IgD-negative memory B cell (primary cell): ENCODE data around the gene IGFBP6. TPM values are rescaled to one million over a fixed set of nuclear protein-coding genes. Genes with fewer than 3 reads are reported as not detected.

Source experiments
- H3K27ac Mint-ChIP-seq, 3 donors: one replicate each; pipeline ENCODE4 v1.8.0; 2020 to 2022; ENCODE audit warnings: mild to moderate bottlenecking in 3 of 3, mixed read lengths in 3 of 3, moderate library complexity in 1 of 3
- H3K27me3 Mint-ChIP-seq: one replicate; pipeline ENCODE4 v1.8.0; 2021; ENCODE audit warnings: mixed read lengths
- H3K36me3 Mint-ChIP-seq: one replicate; pipeline ENCODE4 v1.8.0; 2020; ENCODE audit warnings: mild to moderate bottlenecking, mixed read lengths
- H3K4me1 Mint-ChIP-seq, 3 donors: one replicate each; pipeline ENCODE4 v1.8.0; 2020 to 2022; ENCODE audit warnings: mixed read lengths in 3 of 3, mild to moderate bottlenecking in 1 of 3
- H3K4me3 Mint-ChIP-seq, 4 donors: one replicate each; pipeline ENCODE4 v1.8.0; 2020 to 2022; ENCODE audit warnings: mild to moderate bottlenecking in 4 of 4, mixed read lengths in 4 of 4, moderate library complexity in 3 of 4
- H3K9me3 Mint-ChIP-seq, 3 donors: one replicate each; pipeline ENCODE4 v1.8.0; 2020 to 2021; ENCODE audit warnings: mixed read lengths in 3 of 3, mild to moderate bottlenecking in 1 of 3
- polyA plus RNA-seq: library from polyadenylated mRNA; unstranded; fragments of 300-500 nt; fragmentation: Illumina TruSeq; gene quantifications from one replicate; pipeline ENCODE4 v1.2.3, GENCODE V29; 2021

IGFBP6 gene
- polyA plus RNA-seq, 1 donor from 2014 or later = 1.0 TPM

DNA sequence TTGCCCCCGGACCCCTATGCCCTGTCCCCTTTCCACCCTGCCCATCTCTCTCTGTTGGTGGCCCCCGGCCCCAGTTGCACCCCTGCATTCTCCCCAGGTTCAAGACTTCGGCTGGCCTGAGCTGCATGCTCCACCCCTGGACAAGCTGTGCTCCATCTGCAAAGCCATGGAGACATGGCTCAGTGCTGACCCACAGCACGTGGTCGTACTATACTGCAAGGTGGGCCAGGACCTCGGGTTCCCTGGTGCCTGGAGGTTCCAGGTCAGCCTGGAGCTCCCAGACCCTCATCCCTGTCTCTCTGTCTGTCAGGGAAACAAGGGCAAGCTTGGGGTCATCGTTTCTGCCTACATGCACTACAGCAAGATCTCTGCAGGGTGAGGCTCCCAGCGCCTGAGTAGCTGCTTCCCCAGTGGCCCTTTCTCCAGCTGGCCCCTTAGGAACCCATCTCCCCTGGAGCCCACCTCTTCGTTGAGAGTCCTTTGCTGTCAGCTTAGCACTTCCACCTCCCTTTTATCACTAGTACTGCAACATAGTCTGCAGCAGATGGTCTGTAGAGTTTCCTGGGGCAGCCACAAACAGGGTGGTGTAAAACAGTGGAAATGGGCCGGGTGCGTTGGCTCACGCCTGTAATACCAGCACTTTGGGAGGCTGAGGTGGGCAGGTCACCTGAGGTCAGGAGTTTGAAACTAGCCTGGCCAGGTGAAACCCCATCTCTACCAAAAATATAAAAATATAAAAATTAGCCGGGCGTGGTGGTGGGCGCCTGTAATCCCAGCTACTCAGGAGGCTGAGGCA lies 41.8 kb upstream of the IGFBP6 start:
- H3K27me3 Mint-ChIP-seq = no peaks in the 10 kb centered on the region
- H3K36me3 Mint-ChIP-seq = no peaks in the 10 kb centered on the region
- peak overlapping the region in 1 of 3 donors; percentile 46 for H3K27ac Mint-ChIP-seq
- H3K4me1 Mint-ChIP-seq = peaks cover 0 to 10% (median 6%) of the 10 kb centered on the region in 3 donors
- peak overlapping the region in 2 of 4 donors; percentile 57 to 76 for H3K4me3 Mint-ChIP-seq
- no peaks in the 10 kb centered on the region for H3K9me3 Mint-ChIP-seq

GRCh38 chr12:53056296-53056695 lies 41.2 kb upstream of the IGFBP6 start:
- peak overlapping the region in 1 of 3 donors; percentile 57 for H3K27ac Mint-ChIP-seq
- H3K4me3 Mint-ChIP-seq = peak overlapping the region in 1 of 4 donors; percentile 54
- H3K4me1 Mint-ChIP-seq = peaks cover 0 to 10% (median 6%) of the 10 kb centered on the region in 3 donors
- H3K36me3 Mint-ChIP-seq = no peaks in the 10 kb centered on the region
- no peaks in the 10 kb centered on the region for H3K9me3 Mint-ChIP-seq
- H3K27me3 Mint-ChIP-seq = no peaks in the 10 kb centered on the region

DNA sequence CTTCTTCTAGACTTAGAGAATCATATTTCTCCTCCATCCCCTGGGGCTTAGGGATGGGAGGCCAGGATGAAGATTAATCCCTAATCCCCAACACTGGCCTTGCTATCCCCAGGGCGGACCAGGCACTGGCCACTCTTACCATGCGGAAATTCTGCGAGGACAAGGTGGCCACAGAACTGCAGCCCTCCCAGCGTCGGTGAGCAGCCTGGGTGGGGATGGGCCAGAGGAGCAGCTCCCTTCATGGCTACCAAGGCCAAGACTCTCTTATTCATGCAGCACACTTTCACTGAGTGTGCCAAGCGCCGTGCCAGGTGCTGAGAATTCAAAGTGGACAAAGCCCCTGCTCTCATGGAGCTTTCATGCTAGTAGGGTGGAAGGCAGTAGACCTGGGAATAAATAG lies 40.6 kb upstream of the IGFBP6 start:
- Mint-ChIP-seq H3K27me3 (no peaks in the 10 kb centered on the region), H3K4me1 (peaks cover 0 to 10% (median 6%) of the 10 kb centered on the region in 3 donors), H3K36me3 (no peaks in the 10 kb centered on the region), H3K9me3 (no peaks in the 10 kb centered on the region), H3K4me3 (peak overlapping the region in 1 of 4 donors; percentile 54), H3K27ac (peak overlapping the region in 1 of 3 donors; percentile 57)

- no peaks in the 10 kb centered on the region for H3K27me3 Mint-ChIP-seq
- H3K27ac Mint-ChIP-seq = no peak overlapping the region
- no peaks in the 10 kb centered on the region for H3K9me3 Mint-ChIP-seq
- H3K4me3 Mint-ChIP-seq = peak overlapping the region in 1 of 4 donors; percentile 62
- H3K4me1 Mint-ChIP-seq = peaks cover 0 to 8% (median 6%) of the 10 kb centered on the region in 3 donors
- no peaks in the 10 kb centered on the region for H3K36me3 Mint-ChIP-seq
Measured at GRCh38 chr12:53057816-53058500, 39.5 kb upstream of the IGFBP6 start.

GRCh38 chr12:53058674-53059433 lies 38.6 kb upstream of the IGFBP6 start:
- Mint-ChIP-seq H3K4me3 (no peak overlapping the region), H3K4me1 (peaks cover 0 to 5% (median 4%) of the 10 kb centered on the region in 3 donors), H3K9me3 (no peaks in the 10 kb centered on the region), H3K27me3 (no peaks in the 10 kb centered on the region), H3K36me3 (no peaks in the 10 kb centered on the region), H3K27ac (no peak overlapping the region)

DNA sequence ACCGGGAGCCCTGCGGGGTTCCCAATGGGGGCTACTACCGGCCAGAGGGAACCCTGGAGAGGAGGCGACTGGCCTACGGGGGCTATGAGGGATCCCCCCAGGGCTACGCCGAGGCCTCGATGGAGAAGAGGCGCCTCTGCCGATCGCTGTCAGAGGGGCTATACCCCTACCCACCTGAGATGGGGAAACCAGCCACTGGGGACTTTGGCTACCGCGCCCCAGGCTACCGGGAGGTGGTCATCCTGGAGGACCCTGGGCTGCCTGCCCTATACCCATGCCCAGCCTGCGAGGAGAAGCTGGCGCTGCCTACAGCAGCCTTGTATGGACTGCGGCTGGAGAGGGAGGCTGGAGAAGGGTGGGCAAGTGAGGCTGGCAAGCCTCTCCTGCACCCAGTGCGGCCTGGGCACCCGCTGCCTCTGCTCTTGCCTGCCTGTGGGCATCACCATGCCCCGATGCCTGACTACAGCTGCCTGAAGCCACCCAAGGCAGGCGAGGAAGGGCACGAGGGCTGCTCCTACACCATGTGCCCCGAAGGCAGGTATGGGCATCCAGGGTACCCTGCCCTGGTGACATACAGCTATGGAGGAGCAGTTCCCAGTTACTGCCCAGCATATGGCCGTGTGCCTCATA lies 37.9 kb upstream of the IGFBP6 start:
- Mint-ChIP-seq H3K36me3 (no peaks in the 10 kb centered on the region), H3K4me3 (no peak overlapping the region), H3K9me3 (no peaks in the 10 kb centered on the region), H3K27ac (no peak overlapping the region), H3K4me1 (no peaks in the 10 kb centered on the region), H3K27me3 (no peaks in the 10 kb centered on the region)

GRCh38 chr12:53060064-53060720 lies 37.3 kb upstream of the IGFBP6 start:
- Mint-ChIP-seq H3K36me3 (peaks cover 2% of the 10 kb centered on the region), H3K9me3 (no peaks in the 10 kb centered on the region), H3K27me3 (no peaks in the 10 kb centered on the region), H3K27ac (no peak overlapping the region), H3K4me3 (no peak overlapping the region), H3K4me1 (no peaks in the 10 kb centered on the region)

GRCh38 chr12:53060721-53061276 lies 36.7 kb upstream of the IGFBP6 start:
- no peaks in the 10 kb centered on the region for H3K27me3 Mint-ChIP-seq

GRCh38 chr12:53061404-53062010 lies 36.0 kb upstream of the IGFBP6 start:
- H3K27ac Mint-ChIP-seq = peak overlapping the region in 1 of 3 donors; percentile 23
- peaks cover 0 to 5% (median 3%) of the 10 kb centered on the region in 3 donors for H3K4me1 Mint-ChIP-seq
- no peak overlapping the region for H3K4me3 Mint-ChIP-seq
- peaks cover 3% of the 10 kb centered on the region for H3K36me3 Mint-ChIP-seq
- no peaks in the 10 kb centered on the region for H3K27me3 Mint-ChIP-seq
- no peaks in the 10 kb centered on the region for H3K9me3 Mint-ChIP-seq

More at GRCh38 chr12:53060721-53061276, 36.7 kb upstream of the IGFBP6 start:
- Mint-ChIP-seq H3K27ac (no peak overlapping the region), H3K36me3 (peaks cover 3% of the 10 kb centered on the region), H3K4me1 (peaks cover 0 to under 1% (median 0%) of the 10 kb centered on the region in 3 donors), H3K4me3 (no peak overlapping the region), H3K9me3 (no peaks in the 10 kb centered on the region)

- H3K27ac Mint-ChIP-seq = peak overlapping the region in 2 of 3 donors; percentile 23 to 63
- peaks cover 0 to 5% (median 3%) of the 10 kb centered on the region in 3 donors for H3K4me1 Mint-ChIP-seq
- no peaks in the 10 kb centered on the region for H3K9me3 Mint-ChIP-seq
- H3K4me3 Mint-ChIP-seq = no peak overlapping the region
- no peaks in the 10 kb centered on the region for H3K27me3 Mint-ChIP-seq
- peaks cover 5% of the 10 kb centered on the region for H3K36me3 Mint-ChIP-seq
Measured at GRCh38 chr12:53062011-53062961, 35.2 kb upstream of the IGFBP6 start.

DNA sequence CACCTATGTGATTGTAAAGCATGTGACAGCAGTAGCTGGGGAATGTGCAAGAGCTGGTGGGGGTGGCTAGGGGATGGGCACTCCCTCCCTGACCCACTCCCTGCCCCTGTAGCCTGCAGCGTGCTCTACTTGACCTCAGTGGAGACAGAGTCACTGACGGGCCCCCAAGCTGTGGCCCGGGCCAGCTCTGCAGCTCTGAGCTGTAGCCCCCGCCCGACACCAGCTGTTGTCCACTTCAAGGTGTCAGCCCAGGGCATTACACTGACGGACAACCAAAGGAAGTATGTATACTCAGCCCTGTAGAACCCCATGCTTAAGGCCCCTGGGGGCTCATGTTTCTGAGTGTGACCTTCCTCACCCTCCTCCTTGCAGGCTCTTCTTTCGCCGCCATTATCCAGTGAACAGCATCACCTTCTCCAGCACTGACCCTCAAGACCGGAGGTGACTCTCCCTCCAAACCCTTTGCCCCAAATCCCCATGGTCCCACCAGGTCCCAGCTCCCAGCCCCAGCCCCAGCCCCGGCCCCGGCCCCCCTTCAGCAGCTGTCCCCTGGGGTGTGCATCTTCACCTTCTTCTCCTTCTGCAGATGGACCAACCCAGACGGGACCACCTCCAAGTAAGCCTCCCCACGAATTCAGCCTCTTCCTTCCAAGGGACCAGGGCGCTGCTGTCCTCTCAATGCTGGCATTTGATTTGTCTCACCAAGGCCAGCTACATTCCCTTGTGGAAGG lies 34.3 kb upstream of the IGFBP6 start:
- Mint-ChIP-seq H3K27ac (no peak overlapping the region), H3K9me3 (no peaks in the 10 kb centered on the region), H3K27me3 (no peaks in the 10 kb centered on the region), H3K4me1 (peaks cover 0 to 7% (median 3%) of the 10 kb centered on the region in 3 donors), H3K36me3 (peaks cover 5% of the 10 kb centered on the region), H3K4me3 (no peak overlapping the region)
